ENCODE measurements around the gene ZNF474. TPM values are rescaled to one million over a fixed set of nuclear protein-coding genes. Genes with fewer than 3 reads are reported as not detected.

Gene ZNF474
- total RNA-seq, 2 experiments from 2014 or later, result not detected

GRCh38 chr5:122145906-122146305 lies 16.6 kb downstream of the ZNF474 start:
- no peaks in the 10 kb centered on the region for H3K4me1 Mint-ChIP-seq (ENCODE audit: low read depth)
- intact Hi-C loops (cut with micrococcal nuclease), result no loop called here
- H3K9me3 Mint-ChIP-seq, result no peaks in the 10 kb centered on the region
- CTCF ChIA-PET, result no interaction called here
- no peak for DNase-seq
- POLR2A ChIA-PET, result no interaction called here
- H3K4me3 Mint-ChIP-seq, result no peak overlapping the region
- H3K27me3 Mint-ChIP-seq, result no peaks in the 10 kb centered on the region
- no peak overlapping the region for H3K27ac Mint-ChIP-seq
- H3K36me3 Mint-ChIP-seq, result no peaks in the 10 kb centered on the region

GRCh38 chr5:122149321-122150090 lies 20.2 kb downstream of the ZNF474 start:
- POLR2A ChIA-PET, result no interaction called here
- Mint-ChIP-seq H3K27me3 (no peaks in the 10 kb centered on the region), H3K4me3 (no peak overlapping the region), H3K4me1 (ENCODE audit: low read depth) (peaks cover 7% of the 10 kb centered on the region), H3K9me3 (no peaks in the 10 kb centered on the region), H3K36me3 (no peaks in the 10 kb centered on the region), H3K27ac (no peak overlapping the region)
- intact Hi-C loops (cut with micrococcal nuclease), result no loop called here
- CTCF ChIA-PET, result no interaction called here
- no peak for DNase-seq

GRCh38 chr5:122150215-122150614 lies 20.9 kb downstream of the ZNF474 start:
- Mint-ChIP-seq H3K27me3 (no peaks in the 10 kb centered on the region), H3K27ac (no peak overlapping the region), H3K4me3 (no peak overlapping the region), H3K9me3 (no peaks in the 10 kb centered on the region), H3K36me3 (no peaks in the 10 kb centered on the region), H3K4me1 (ENCODE audit: low read depth) (peaks cover 7% of the 10 kb centered on the region)
- no peak for DNase-seq
- intact Hi-C loops (cut with micrococcal nuclease), result no loop called here
- POLR2A ChIA-PET, result no interaction called here
- CTCF ChIA-PET, result interaction anchor here (0.7 kb wide), 1 partner anchor 11 kb away, joined by 3 read pairs; no protein-coding TSS in a partner anchor

GRCh38 chr5:122151640-122152039 lies 22.3 kb downstream of the ZNF474 start:
- no peaks in the 10 kb centered on the region for H3K27me3 Mint-ChIP-seq
- intact Hi-C loops (cut with micrococcal nuclease), result no loop called here
- ChIA-PET POLR2A (no interaction called here), CTCF (no interaction called here)
- no peaks in the 10 kb centered on the region for H3K9me3 Mint-ChIP-seq
- no peak for DNase-seq
- H3K4me1 Mint-ChIP-seq (ENCODE audit: low read depth), result peaks cover 7% of the 10 kb centered on the region
- no peak overlapping the region for H3K4me3 Mint-ChIP-seq
- no peaks in the 10 kb centered on the region for H3K36me3 Mint-ChIP-seq
- no peak overlapping the region for H3K27ac Mint-ChIP-seq

GRCh38 chr5:122152266-122152900 lies 23.0 kb downstream of the ZNF474 start:
- intact Hi-C loops (cut with micrococcal nuclease), result no loop called here
- CTCF ChIA-PET, result no interaction called here
- no peak for DNase-seq
- Mint-ChIP-seq H3K4me3 (no peak overlapping the region), H3K4me1 (ENCODE audit: low read depth) (peaks cover 7% of the 10 kb centered on the region), H3K27ac (no peak overlapping the region), H3K36me3 (no peaks in the 10 kb centered on the region), H3K9me3 (no peaks in the 10 kb centered on the region), H3K27me3 (no peaks in the 10 kb centered on the region)
- POLR2A ChIA-PET, result no interaction called here

- peaks cover 7% of the 10 kb centered on the region for H3K4me1 Mint-ChIP-seq (ENCODE audit: low read depth)
- H3K4me3 Mint-ChIP-seq, result no peak overlapping the region
- no peaks in the 10 kb centered on the region for H3K27me3 Mint-ChIP-seq
- no peak for DNase-seq
- ChIA-PET CTCF (no interaction called here), POLR2A (no interaction called here)
- no peak overlapping the region for H3K27ac Mint-ChIP-seq
- no peaks in the 10 kb centered on the region for H3K36me3 Mint-ChIP-seq
- intact Hi-C loops (cut with micrococcal nuclease), result no loop called here
- no peaks in the 10 kb centered on the region for H3K9me3 Mint-ChIP-seq
These were observed 23.9 kb downstream of the ZNF474 start for GRCh38 chr5:122153230-122153629.

GRCh38 chr5:122153774-122154173 lies 24.4 kb downstream of the ZNF474 start:
- DNase-seq, result no peak
- Mint-ChIP-seq H3K4me3 (no peak overlapping the region), H3K4me1 (ENCODE audit: low read depth) (peaks cover 7% of the 10 kb centered on the region), H3K27me3 (no peaks in the 10 kb centered on the region), H3K27ac (no peak overlapping the region), H3K9me3 (no peaks in the 10 kb centered on the region), H3K36me3 (no peaks in the 10 kb centered on the region)
- intact Hi-C loops (cut with micrococcal nuclease), result no loop called here
- POLR2A ChIA-PET, result no interaction called here
- CTCF ChIA-PET, result no interaction called here

GRCh38 chr5:122154491-122154890 lies 25.1 kb downstream of the ZNF474 start:
- CTCF ChIA-PET, result no interaction called here
- Mint-ChIP-seq H3K4me1 (ENCODE audit: low read depth) (peaks cover 7% of the 10 kb centered on the region), H3K36me3 (no peaks in the 10 kb centered on the region), H3K9me3 (no peaks in the 10 kb centered on the region), H3K27me3 (no peaks in the 10 kb centered on the region), H3K4me3 (no peak overlapping the region), H3K27ac (no peak overlapping the region)
- intact Hi-C loops (cut with micrococcal nuclease), result no loop called here
- DNase-seq, result no peak
- POLR2A ChIA-PET, result no interaction called here

- no peaks in the 10 kb centered on the region for H3K36me3 Mint-ChIP-seq
- peaks cover 7% of the 10 kb centered on the region for H3K4me1 Mint-ChIP-seq (ENCODE audit: low read depth)
- DNase-seq, result no peak
- no peaks in the 10 kb centered on the region for H3K27me3 Mint-ChIP-seq
- H3K4me3 Mint-ChIP-seq, result no peak overlapping the region
- H3K9me3 Mint-ChIP-seq, result no peaks in the 10 kb centered on the region
- intact Hi-C loops (cut with micrococcal nuclease), result no loop called here
- no peak overlapping the region for H3K27ac Mint-ChIP-seq
- CTCF ChIA-PET, result no interaction called here
- POLR2A ChIA-PET, result no interaction called here
These were observed 25.6 kb downstream of the ZNF474 start for GRCh38 chr5:122154910-122155309.

- intact Hi-C loops (cut with micrococcal nuclease), result no loop called here
- Mint-ChIP-seq H3K36me3 (no peaks in the 10 kb centered on the region), H3K4me3 (no peak overlapping the region), H3K27ac (no peak overlapping the region), H3K27me3 (peaks cover 2% of the 10 kb centered on the region), H3K4me1 (ENCODE audit: low read depth) (peaks cover 7% of the 10 kb centered on the region), H3K9me3 (no peaks in the 10 kb centered on the region)
- ChIA-PET POLR2A (no interaction called here), CTCF (no interaction called here)
- DNase-seq, result no peak
These were observed 26.2 kb downstream of the ZNF474 start for GRCh38 chr5:122155546-122155945.

GRCh38 chr5:122156724-122157325 lies 27.5 kb downstream of the ZNF474 start:
- Mint-ChIP-seq H3K27ac (no peak overlapping the region), H3K9me3 (no peaks in the 10 kb centered on the region), H3K27me3 (peaks cover 2% of the 10 kb centered on the region), H3K4me3 (no peak overlapping the region), H3K4me1 (ENCODE audit: low read depth) (peaks cover 7% of the 10 kb centered on the region), H3K36me3 (no peaks in the 10 kb centered on the region)
- CTCF ChIA-PET, result interaction anchor here (0.6 to 0.7 kb wide), 2 partner anchors 15 to 188 kb away, joined by 3 read pairs; no protein-coding TSS in a partner anchor
- POLR2A ChIA-PET, result no interaction called here
- DNase-seq, result no peak
- intact Hi-C loops (cut with micrococcal nuclease), result no loop called here

- no peak for DNase-seq
- Mint-ChIP-seq H3K4me3 (no peak overlapping the region), H3K27ac (no peak overlapping the region), H3K27me3 (peaks cover 2% of the 10 kb centered on the region), H3K9me3 (no peaks in the 10 kb centered on the region), H3K36me3 (no peaks in the 10 kb centered on the region), H3K4me1 (ENCODE audit: low read depth) (no peaks in the 10 kb centered on the region)
- POLR2A ChIA-PET, result no interaction called here
- CTCF ChIA-PET, result no interaction called here
- intact Hi-C loops (cut with micrococcal nuclease), result no loop called here
These were observed 32.8 kb downstream of the ZNF474 start for GRCh38 chr5:122162100-122162638.
